Left renal pelvis (tissue), 4 donors: Measurements from ENCODE around the gene RNF17. TPM values are rescaled to one million over a fixed set of nuclear protein-coding genes. Genes with fewer than 3 reads are reported as not detected.
"Not testable (repeated sequence)": the region's sequence is repeated elsewhere in the genome, so short reads cannot be mapped to it uniquely, and the experiment has no call there.

Experiments
- DNase-seq, 4 donors: peaks; one replicate each; pipeline ENCODE4 v3.0.0-alpha.2; 2013; ENCODE audit warnings: low read depth in 4 of 4, low spot score in 3 of 4
- polyA plus RNA-seq, 4 donors: library from polyadenylated mRNA; unstranded; fragments of 120-200 nt; gene quantifications; one replicate each; pipeline ENCODE4 v1.2.1, GENCODE V29; 2013; ENCODE audit not compliant: insufficient read length in 4 of 4

Gene RNF17
- polyA plus RNA-seq, 4 donors = 0.72 to 0.86 TPM; not detected in 2

DNA sequence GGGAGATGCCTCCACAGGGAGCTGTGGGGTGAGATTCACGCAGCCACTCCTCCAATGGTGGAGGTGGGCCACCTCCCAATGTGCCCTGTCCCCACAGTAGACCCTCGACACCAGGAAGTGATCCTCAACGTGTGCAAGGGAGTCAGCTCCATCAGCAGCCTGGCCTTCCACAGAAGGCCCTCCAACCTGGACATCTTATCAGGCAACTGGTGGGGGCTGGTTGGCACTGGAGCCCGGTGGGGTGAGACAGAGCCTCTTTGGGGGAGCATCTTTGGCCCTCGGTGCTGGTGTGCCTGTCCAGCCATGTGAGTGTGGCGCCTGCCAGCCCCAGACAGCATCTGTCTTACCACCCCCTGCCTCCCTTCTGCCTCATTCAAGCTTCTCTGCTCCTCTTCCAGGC is 19.7 kb upstream of the RNF17 start:
- no peak for DNase-seq

DNA sequence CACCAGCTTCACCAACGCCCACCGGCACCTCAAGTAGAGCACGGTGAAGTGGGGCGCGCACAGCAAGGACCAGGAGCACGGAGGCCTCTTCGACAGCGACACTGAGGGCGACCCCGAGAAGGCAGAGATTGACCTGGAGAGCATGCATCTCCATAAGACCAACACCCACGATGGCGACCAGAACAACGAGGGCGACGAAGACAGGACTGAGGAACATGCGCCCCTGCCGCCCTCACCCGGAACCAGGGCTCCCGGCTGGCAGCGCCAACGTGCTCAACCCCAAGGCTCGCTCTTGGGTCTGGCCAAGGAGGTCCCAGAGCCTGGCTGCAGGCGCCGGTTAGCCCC is 18.5 kb upstream of the RNF17 start:
- no peak for DNase-seq

- no peak for DNase-seq
These were observed 17.9 kb upstream of the RNF17 start for GRCh38 chr13:24745861-24746617.

DNA sequence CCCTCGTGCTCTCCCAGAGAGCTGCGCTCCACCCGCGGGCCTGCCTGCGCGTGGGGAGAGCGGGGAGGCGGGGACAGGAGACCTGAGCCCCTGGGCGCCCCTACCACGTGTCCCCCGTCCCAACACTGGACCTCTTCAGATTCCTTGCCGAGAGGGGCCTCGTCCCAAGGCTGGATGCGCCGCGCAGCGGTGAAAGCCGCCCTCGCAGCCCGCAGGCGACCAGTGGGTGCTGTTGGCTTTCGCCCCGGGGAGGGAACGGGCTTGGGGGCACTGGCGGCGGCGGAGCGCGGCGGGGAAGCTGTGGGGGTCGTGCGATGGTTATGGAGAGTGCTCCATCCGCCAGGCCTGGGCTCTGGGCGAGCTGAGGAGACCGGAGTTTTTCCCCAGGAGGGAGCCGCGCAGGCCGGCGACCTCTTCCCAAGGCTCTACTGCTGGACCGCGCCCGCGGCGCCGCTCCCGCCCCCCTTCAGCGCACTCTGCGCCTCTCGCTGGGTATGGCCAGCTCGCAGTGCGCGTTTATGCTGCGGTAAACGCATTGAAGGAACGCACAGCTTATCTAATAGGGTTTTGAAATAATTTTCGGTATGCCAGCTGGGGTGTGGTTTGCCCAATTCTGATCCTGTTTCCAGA is 17.2 kb upstream of the RNF17 start:
- no peak for DNase-seq

- DNase-seq = no peak
These were observed 16.5 kb upstream of the RNF17 start for GRCh38 chr13:24747248-24748060.

- no peak for DNase-seq
These were observed 15.9 kb upstream of the RNF17 start for GRCh38 chr13:24748061-24748400.

GRCh38 chr13:24759197-24759596 is 4.8 kb upstream of the RNF17 start:
- DNase-seq = no peak

- DNase-seq = no peak
These were observed 284 bp downstream of the RNF17 start for GRCh38 chr13:24764276-24764630.

DNA sequence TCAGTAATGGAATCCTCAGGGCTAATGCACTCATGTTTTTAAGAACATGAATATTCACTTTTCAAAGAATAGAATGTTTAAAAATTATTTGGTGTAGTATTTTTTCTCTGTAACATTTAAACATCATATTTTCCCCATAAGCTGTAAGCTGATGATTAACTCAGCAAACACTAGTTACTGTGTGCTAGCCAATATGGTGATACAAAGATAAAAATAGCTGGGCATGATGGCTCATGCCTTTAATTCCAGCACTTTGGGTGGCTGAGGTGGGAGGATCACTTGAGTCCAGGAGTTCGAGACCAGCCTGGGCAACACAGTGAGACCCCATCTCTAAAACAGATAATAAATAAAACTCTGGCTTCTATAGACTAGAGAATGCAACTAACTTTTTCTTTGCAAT is 13.2 kb downstream of the RNF17 start:
- no peak for DNase-seq

- DNase-seq = no peak
These were observed 20.4 kb downstream of the RNF17 start for GRCh38 chr13:24784319-24784718.

DNA sequence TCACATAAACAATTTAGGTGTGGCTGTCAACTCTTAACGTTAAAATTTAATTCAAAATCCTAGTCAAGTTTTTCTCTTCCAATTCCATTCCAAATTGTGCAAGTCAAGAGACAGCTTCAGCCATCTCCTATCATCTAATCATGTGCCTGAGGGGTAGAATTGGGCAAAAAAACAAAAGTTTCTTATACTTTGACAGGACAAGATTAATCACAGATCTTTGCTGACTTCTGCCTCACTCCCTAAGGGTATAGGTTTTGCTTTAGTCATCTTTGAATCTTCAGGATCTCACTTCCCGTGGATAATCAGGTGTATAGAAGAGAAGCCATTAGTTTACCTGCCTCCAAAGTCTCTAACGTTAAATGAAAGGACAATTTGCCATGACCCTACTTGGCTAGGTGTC is 24.6 kb downstream of the RNF17 start:
- no peak for DNase-seq

DNA sequence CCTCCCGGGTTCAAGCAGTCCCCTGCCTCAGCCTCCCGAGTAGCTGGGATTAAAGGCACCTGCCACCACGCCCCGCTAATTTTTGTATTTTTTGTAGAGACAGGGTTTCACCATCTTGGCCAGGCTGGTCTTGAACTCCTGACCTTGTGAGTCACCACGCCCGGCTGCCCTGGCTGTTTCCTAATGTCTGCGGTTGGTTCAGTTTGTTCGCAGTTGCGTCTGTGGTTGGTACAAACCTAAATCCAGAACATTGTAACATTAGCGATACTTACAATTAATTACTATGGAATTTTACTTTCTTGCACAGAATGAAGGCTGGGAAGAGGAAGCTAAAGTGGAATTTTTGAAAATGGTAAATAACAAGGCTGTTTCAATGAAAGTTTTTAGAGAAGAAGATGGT is 38.1 kb downstream of the RNF17 start:
- no peak for DNase-seq

DNA sequence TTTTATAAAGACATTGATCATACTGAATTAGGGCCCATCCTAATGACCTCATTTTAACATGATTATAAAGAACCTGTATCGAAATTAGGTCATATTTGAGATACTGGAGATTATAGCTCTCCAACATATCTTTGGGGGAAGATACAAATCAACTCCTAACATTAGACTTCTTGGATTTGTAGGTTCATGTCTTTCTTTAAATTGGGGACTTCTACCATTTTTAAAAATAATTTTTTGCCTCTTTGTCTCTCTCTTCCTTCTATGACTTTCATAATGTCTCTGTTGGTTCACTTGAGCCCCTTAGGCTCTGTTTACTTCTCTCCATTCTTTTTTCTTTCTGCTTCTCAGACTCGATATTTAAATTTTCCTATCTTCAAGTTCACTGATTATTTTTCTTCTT is 57.2 kb downstream of the RNF17 start:
- no peak for DNase-seq

DNA sequence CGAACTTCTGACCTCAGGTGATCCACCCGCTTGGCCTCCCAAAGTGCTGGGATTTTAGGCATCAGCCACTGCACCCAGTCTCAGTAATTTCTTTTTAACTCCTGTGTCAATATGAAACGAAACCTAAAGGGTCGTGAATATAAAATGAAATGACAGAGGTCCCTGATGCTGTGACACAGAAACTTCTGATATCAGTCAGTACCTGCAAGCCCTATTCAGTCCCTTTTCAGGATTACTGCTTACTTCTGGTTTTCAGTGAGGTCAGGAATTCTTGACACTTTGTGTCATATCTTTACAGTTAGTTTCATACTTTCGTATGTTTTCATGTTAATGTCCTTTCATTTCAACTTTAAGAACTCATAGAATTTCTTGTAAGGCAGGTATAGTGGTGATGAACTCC is 58.7 kb downstream of the RNF17 start:
- DNase-seq = no peak

DNA sequence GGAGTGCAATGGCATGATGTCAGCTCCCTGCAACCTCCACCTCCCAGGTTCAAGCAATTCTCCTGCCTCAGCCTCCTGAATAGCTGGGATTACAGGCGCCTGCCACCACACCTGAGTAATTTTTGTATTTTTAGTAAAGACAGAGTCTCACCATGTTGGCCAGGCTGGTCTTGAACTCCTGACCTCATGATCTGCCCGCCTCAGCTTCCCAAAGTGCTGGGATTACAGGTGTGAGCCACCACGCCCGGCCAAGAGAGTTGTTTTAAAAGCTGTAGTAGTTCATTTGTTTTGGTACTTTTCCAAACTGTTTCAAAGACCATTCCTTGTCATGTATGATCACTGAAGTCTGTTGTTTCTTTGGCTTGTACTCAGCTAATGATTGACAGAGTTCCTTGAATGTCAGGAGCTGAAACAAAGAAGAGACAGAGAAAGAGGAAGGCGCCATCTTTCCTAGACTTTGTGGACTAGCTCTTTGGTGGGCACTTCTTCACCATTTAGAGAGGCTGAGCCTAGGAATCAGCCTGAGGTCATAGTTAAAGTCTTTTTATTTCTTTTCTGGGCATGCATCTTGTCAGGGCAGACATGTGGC is 59.2 kb downstream of the RNF17 start:
- DNase-seq = not testable (repeated sequence)

GRCh38 chr13:24827799-24828198 is 63.8 kb downstream of the RNF17 start:
- DNase-seq = no peak

- DNase-seq = no peak
These were observed 71.0 kb downstream of the RNF17 start for GRCh38 chr13:24834902-24835510.

- DNase-seq = not testable (repeated sequence)
These were observed 73.6 kb downstream of the RNF17 start for GRCh38 chr13:24837528-24837927.

DNA sequence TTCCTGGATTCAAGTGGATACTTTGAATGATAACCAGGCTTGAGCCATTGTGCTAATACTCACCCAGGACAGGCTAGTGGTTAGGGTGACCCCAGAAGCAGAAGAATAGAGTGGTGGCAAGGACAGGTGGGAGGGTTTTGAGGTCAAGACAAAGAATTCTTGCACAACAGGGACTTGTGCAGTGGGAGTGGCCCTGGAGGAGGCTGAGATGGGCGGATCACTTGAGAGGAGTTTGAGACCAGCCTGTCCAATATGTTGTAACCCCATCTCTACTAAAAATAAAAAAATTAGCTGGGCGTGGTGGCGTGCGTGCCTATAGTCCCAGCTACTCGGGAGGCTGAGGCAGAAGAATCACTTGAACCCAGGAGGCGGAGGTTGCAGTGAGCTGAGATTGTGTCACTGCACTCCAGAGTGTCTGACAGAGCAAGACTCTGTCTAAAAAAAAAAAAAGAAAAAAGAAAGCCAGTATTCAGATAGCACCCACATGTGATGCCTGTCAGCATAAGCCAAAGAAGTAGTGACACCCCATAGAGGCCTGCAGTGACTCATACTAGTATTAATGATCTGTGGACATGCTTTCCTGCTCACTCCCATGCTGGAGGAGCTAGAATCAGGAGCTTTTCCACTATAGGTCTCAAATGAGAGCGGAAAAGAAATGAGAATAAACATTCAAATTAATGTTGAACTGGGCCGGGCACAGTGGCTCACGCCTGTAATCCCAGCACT is 78.7 kb downstream of the RNF17 start:
- no peak for DNase-seq

GRCh38 chr13:24851546-24851945 is 87.6 kb downstream of the RNF17 start:
- no peak for DNase-seq

- DNase-seq = no peak
These were observed 90.3 kb downstream of the RNF17 start for GRCh38 chr13:24854311-24854710.
